GM18517 (cell line): ENCODE measurements around the gene AMBRA1.
A peak's percentile ranks its signal among the peaks of the same experiment; 100 is the strongest.
"Not testable (repeated sequence)": the region's sequence is repeated elsewhere in the genome, so short reads cannot be mapped to it uniquely, and the experiment has no call there.

Experiments used
- ATAC-seq: cut with Tn5 transposase; IDR thresholded peaks from one replicate; pipeline ENCODE4 v1.9.1; 2021; ENCODE audit warnings: mild to moderate bottlenecking, moderate library complexity; ENCODE audit not compliant: unreplicated experiment

AMBRA1 gene

DNA sequence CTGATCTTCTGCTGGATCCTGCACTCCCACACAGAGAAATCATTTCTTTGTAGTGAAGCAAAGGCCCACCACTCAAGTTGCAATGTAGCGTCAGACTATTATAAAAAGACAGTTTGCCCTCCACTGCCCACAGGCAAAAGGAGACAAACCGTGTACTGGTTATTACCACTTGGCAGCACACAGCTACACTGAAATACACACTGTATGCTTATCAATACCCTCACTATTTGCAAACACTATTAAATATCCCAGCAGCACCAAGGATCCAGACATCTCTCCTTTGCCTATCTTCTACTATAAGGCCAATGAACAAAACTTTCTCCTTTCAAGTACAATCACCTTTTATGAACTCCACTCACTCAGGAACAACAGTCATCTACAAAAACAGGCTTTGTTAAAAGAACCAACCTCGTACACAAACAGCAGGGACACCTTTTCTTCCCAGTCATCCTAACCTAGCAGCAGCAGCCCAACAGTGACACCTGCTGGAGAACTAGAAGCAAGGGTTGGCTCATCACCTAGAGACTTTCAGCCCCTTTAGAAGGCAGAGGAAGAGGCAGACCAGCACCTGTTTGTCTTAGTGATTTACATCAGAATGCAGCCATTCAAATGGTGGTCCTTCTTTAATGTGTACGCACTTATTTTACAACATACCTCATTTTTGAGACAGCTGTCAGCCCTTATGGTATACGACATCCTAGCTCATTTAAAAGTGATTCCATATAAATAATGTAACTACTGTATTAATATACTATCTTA, 56.1 kb downstream of the AMBRA1 start:
- peak; percentile 66 for ATAC-seq

DNA sequence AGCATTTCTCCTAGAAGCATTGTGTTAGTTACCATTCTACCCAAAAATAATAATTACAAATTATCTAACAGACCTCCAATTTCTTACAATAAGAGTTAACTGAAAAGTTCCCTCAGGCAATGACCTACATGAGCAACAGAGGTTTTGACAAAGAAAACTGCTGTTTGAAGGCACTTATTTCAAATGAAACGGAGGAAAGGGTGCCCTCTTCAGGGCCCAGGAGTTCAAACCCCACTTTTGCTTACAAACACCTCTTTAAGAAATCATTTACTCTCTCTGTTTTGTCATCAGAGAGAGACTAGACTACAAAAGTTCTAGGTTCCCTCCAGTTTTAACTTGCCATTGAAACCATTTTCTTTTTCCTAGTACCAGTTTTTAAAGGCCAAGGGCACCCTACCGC, 56.7 kb downstream of the AMBRA1 start:
- ATAC-seq: no peak

DNA sequence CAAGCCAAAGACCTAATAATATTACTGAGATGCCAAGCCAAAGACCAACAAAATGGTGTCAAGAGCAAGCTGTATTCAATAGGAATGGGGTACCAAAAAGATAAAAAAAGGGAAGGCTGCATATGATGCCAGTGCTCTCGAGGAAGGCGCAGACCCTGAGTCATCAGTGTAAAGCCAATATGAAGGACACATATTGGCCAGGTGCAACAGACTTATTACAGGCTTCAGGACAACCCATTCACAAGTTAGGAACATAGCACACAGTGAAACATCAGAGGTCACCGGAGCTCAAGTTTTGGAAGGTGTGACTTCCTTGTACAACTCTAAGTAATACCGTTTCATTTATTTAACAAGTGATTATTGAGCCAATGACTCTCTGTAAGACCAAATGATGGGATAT, 58.1 kb downstream of the AMBRA1 start:
- ATAC-seq: no peak

DNA sequence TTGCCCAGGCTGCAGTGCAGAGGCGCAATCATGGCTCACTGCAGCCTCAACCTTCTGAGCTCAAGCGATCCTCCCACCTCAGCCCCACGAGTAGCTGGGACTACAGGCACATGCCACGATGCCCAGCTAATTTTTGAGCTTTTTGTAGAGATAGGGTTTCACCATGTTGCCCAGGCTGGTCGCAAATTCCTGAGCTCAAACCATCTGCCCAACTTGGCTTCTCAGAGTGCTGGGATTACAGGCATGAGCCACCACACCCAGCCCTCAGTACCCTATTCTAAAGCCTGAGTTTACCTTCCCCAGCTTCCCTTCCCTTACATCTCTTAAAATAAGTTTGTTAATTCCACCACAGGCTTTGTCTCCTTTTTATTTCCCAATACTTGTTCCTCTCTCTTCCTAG, 59.1 kb downstream of the AMBRA1 start:
- no peak for ATAC-seq

DNA sequence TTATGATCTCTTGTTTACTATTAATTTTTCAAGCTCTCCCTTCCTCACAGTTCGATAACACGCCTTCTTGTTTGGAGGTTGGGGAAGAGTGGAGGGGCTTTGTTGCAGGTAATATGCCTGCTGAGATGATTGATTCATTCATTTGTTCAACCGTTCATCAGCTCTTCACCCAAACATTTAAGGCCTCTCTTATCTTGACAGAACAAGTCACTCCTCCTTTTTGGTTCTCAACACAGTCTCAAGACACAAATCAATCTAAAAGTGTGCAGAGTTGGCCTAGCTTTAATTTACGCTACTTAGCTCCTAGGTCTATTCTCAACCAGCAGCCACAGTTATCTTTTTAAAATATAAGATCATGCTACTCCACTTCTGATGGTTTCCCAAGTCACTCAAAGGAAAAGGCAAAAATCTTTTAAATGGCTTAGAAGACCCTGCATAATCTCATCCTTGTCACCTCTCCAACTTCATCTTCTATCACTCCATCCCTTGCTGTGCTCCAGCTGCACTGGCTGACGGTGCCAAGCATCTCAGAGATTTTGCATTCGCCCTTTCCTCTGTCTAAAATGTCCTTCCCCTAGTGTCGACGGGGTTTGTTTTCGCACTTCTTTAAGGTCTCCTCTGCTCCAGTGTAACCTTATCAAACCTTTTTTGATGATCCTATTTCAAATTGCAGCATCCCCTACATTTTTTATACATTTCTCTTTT, 60.3 kb downstream of the AMBRA1 start:
- no peak for ATAC-seq

DNA sequence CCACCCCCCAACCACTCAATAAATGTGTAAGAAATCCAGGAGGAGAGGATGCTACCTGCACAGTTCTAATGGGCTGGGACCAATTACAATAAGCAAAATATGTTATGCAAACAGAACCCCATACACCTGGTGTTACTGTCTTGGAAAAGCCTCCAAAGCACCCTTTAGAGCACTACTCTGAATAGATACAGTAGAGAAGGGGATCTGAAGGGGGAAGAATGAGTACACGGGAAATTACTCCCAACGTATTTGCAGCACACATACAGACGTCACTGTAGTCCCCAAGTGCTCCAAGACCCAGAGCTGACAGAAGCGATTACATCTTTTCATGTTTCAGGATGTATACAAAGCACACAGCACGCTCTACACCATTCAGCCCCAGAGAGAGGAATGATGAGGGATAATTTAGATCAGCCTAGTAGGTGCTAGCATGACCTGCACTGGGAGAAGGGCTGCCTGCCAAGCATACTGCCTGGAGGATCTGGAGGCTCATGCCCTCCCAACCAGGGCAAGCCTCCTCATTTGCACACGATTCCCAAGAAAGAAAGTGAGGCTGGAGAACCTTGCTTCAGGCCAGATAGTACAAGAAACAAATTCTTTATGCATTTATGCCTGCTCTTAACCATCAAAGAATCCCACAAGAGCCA, 63.8 kb downstream of the AMBRA1 start:
- no peak for ATAC-seq

DNA sequence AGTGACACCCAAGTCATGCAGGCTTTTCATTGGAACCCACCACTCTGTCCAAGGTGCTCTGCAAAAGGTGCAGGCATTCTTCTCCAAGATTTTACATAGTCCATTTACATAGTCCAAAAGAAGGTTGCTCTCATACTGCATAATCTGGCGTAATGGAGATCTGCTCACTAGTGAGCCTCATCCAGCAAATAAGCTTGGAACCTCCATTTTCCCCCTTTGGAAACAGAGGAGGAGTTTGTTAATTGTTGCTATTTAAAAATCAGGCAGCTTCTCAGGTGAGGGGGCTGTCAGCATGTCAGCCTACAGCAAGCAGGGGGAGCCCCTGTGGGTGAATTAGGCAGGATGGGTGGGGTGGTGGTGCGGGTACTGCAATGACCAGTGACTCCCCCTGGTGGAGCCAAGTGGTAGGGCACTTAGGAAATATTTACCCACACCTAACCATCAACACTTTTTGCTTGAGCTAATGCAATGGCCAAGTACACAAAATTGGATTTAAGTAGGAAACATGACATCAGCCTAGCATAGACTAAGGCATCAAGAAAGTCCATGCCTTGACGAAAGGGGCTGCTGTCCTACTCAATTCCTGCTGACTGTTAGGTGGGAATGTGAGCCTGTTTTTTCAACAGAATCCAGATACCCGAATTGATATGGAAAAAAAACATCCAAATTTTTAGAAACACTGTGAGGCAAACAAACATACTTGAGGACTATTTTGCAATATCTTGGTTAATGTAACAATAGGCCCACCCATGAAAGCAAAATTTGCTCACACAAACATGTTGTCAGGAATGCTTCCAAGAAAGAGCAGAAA, 64.5 kb downstream of the AMBRA1 start:
- no peak for ATAC-seq

DNA sequence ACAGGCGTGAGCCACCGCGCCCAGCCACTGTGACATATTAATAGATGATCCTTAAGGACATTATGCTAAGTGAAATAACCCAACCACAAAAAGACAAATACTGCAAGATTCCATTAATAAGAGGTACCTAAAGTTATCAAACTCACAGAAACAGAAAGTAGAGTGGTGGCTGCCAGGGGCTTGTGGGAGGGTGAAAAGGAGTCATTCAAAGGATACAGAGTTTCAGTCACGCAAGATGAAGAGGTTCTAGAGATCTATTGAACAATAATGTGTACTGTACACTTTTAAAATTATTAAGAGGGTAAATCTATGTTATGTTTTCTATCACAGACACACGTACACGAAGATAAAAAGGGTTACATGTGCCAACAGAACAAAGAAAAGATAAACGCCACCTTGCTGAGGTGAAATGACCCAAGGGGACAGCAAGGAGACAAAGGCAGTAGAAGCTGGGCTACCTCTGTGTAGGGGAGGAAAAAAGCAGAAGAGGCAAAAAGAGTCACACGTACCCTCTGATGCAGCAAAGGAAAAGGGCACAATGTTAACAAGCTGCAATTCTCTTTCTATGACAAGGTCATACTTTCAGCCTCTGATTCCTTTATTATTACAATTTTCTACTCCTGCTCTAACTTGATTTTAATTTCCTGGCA, 65.3 kb downstream of the AMBRA1 start:
- no peak for ATAC-seq

DNA sequence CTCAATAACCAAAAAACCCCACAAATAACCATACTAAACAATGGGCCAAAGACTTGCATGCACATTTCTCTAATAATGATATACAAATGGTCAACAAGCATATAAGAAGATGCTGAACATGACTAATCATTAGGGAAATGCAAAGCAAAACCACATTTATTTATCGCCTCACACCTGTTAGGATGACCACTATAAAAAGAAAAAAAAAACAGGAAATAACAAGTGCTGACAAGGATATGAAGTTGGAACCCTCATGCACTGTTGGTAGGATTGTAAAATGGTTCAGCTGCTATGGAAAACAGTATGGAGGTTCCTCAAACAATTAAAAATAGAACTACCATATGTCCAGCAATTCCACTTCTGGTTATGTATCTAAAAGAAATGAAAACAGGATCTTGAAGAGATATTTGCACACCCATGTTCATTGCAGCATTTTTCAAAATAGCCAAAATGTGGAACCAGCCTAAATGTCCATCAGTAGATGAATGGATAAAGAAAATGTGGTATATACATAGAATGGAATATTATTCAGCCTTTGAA, 66.2 kb downstream of the AMBRA1 start:
- no peak for ATAC-seq

DNA sequence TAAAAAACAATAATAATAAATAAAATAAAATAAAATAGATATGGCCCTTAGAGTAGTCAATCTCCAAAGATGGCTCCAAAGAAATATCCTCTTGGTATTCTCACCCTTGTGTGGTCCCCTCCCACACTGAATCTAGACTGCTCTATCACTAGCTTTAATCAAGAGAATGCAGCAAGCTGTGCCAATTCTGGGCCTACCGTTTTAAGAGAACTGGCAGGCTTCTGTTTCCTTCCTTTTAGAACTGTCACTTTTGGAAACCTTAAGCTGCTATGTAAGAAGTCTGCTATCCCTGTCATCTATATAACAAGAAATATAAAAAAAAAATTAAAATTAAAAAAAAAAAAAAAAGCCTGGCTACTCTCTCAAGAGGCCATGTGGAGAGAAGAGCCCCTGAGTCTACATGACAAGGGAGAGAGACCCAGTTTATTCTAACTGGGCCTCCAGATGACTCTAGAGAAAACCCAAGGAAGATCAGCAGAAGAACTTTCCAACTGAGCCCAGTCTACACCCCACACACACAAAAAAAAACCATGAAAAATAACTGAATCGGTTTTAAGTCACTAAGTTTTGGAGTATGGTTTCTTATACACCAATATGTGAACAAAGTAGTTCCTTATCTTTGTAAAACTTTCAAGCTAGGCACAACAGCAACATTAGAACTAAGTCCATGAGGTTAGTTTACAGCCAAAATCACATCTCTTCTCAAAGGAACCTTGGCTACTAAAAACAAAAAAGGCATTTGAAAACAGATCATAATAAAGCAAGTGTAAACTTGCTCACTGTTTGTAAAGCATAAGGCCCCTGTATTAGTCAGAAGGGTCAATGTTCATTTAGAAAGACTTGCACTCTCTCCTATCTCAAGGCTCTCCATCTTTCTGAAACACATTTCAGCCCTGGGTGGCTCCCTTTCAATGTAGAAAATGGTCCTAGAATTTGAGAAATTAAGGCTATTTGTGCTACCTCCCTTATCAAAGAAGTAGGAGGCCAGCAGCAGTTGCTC, 67.3 kb downstream of the AMBRA1 start:
- no peak for ATAC-seq

DNA sequence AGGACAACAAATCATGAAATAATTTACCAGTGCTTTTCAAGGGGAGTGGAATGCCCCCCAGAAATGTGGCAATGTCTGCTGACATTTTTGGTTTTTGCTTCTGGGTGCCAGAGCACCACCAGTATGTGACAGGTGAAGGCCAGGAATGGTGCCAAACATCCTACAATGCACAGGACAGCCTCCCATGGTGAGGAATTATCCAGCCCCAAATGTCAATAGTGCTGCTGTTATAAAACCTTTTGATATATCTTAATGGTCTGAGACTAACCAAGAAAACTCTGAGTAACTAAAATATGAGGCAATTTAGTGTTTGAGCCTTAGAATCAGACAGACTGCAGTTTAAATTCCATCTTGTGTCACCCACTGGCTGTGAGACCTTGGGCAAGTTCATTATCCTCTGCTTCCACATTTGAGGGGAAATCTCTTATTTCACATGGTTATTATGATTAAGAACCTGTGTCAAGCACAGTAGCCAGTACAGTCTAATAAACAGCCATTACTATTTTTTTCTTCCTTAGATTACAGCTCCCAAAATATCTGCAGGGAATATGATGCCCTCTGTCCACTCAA, 69.5 kb downstream of the AMBRA1 start:
- ATAC-seq: no peak

DNA sequence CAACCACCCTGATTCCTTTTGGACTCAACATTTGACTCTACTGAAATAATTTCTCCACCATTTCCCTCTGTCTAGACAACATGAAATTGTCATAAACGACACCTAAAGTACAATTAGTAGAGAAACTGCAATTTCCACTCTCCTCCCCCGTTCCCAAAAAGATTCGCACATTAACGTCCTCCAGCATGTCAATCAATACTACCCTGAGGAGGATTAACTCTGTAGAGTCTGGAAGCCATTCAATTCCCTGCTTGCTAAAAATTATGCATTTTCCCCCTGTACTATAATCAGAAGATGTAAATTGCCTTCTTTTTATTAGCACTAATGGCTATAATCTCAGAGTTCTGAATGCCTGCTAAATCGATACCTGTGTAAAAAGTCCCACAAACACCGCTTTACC, 70.5 kb downstream of the AMBRA1 start:
- no peak for ATAC-seq

DNA sequence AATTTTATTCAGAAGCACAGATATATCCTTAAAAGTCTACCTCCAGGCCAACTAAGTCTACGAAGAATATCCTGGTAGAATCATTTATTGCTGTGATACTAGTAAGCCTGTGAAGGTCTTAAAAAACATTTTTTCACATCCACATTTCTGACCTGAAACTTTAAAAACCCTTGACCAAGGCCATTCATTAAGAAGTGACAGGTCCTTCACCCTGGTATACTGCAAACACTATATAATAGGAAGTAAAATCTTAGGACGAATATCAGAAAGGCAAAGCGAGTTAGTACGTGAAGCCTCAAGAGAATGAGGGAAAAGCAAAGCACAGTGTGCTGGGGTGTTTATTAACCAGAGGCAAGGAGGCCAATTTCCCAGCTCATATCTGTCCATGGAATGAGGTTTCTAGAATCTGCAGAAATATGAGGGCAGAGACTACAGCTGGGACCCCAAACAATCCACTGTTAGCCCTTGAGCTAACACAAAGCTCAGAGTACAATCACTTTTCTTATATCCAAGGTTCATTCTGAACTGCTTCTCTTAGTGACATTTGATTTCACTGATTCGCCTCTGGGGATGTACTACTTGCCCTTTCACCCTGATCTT, 71.0 kb downstream of the AMBRA1 start:
- ATAC-seq: no peak

DNA sequence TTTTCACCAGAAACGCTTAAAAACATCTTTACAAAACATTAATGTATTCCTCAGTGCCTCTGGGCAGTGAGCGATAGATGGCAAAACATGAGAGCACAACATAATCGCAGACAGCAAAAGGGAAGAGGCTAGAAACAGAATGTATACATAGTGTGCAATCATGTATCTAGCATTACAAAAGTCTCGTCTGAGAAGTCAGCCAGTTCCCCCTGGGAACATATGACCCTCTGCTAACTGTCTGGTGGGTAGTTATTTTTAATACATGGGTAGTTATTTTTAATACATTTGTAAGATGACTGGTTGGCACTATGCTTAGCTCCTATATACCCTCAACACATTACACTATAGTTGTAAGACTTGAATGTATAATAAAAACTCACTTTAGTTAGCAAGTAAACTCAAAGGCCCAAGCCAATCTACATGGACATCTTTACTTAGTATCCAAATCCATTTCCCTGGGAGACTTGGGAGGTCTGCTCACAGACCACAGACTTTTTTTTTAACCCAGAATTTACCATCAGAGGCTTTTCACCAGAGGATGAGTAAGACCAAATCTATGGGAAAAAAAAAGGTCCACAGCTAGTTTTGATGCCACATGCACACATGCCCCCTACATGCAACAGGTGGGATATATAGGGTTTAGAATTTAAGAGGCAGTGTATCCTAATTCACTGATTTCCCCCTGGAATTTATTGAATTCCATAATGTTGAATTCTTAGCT, 71.7 kb downstream of the AMBRA1 start:
- no peak for ATAC-seq

DNA sequence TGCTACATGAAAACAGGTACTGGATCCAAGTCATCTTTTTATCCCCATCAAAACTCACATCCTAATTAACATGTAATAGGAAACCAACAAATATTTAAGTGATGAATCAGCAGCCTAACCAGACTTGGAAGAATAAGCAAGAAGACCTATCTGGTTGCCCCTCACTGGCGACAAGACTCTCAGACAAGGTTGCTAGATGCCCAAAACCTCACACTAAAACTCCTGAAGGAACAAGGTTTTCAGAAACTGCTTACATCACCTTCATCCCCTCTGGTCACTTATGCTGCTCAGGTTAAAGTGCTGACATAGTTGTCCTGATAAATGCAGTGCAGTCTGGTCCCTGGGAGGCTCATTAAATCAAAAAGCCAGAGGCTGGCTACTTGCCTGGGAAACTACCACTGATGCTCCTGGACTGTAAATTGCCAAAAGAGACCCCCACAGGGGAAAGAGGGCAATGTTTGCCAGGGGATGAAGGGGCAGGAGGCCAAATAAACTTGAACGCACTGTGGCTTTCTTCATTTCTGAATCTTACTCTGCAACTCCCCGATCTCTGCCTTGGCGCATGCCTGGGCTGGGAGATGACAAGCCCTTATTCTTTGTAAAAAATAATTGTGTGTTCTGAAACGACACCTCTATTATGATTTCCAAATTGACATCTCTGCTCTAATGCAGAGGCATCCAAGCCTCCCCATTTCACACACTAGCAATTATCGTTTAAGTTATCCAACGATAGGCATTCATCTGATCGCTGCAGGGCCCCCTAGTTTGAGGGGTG, 72.7 kb downstream of the AMBRA1 start:
- no peak for ATAC-seq

DNA sequence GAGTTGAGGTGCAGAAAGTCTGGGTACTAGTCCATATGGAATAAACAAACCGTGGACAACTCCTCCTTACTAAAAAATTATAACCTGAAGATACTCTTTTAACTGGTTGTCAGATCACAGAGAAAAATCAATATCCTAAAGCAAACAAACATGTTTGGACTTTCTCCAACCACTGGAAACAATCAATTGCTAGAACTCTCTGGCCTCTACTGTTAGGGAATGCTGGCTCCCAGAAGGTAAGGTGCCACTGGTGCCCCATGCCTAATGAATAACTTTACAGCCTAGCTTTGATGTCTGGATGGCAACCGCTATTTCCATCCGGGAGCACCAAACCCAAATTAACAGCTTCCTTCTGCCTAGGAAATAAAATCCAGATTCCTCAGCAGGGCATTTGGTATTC, 74.5 kb downstream of the AMBRA1 start:
- ATAC-seq: no peak

DNA sequence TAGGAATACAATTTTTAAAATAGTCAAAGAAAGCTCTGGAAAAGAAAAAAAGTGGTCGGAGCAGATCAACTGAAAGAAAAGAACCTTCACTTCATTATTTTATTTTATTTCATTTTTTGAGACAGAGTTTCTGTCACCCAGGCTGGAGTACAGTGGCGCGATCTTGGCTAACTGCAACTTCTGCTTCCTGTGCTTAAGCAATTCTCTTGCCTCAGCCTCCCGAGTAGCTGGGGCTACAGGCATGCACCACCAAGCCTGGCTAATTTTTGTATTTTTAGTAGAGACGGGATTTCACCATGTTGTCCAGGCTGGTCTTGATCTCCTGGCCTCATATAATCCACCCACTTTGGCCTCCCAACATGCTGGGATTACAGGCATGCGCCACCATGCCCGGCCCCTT, 74.9 kb downstream of the AMBRA1 start:
- ATAC-seq: not testable (repeated sequence)
